Measurements from ENCODE around the gene CA10.

Gene CA10

GRCh38 chr17:51746421-51746820 is 412.1 kb downstream of the CA10 start:
- Histone ChIP-seq H3K9me3 (ENCODE audit: control insufficient read depth, insufficient read depth, low read length) (no peaks in the 10 kb centered on the region), H3K4me3 (ENCODE audit: low read depth, low read length) (no peak overlapping the region), H3K36me3 (ENCODE audit: control insufficient read depth, insufficient read depth, low read length) (no peaks in the 10 kb centered on the region), H3K4me1 (ENCODE audit: control insufficient read depth, insufficient read depth, low read length) (peaks cover 6% of the 10 kb centered on the region), H3K9ac (ENCODE audit: low read depth, low read length) (no peak overlapping the region), H3K27me3 (ENCODE audit: control insufficient read depth, insufficient read depth, low read length) (no peaks in the 10 kb centered on the region)

GRCh38 chr17:51745993-51746392 is 412.5 kb downstream of the CA10 start:
- H3K9me3 ChIP-seq (ENCODE audit: control insufficient read depth, insufficient read depth, low read length), result no peaks in the 10 kb centered on the region
- no peaks in the 10 kb centered on the region for H3K36me3 ChIP-seq (ENCODE audit: control insufficient read depth, insufficient read depth, low read length)
- H3K4me3 ChIP-seq (ENCODE audit: low read depth, low read length), result no peak overlapping the region
- H3K4me1 ChIP-seq (ENCODE audit: control insufficient read depth, insufficient read depth, low read length), result peaks cover 6% of the 10 kb centered on the region
- H3K27me3 ChIP-seq (ENCODE audit: control insufficient read depth, insufficient read depth, low read length), result no peaks in the 10 kb centered on the region
- no peak overlapping the region for H3K9ac ChIP-seq (ENCODE audit: low read depth, low read length)

- Histone ChIP-seq H3K27me3 (ENCODE audit: control insufficient read depth, insufficient read depth, low read length) (no peaks in the 10 kb centered on the region), H3K4me3 (ENCODE audit: low read depth, low read length) (no peak overlapping the region), H3K36me3 (ENCODE audit: control insufficient read depth, insufficient read depth, low read length) (no peaks in the 10 kb centered on the region), H3K4me1 (ENCODE audit: control insufficient read depth, insufficient read depth, low read length) (peaks cover 15% of the 10 kb centered on the region), H3K9ac (ENCODE audit: low read depth, low read length) (no peak overlapping the region), H3K9me3 (ENCODE audit: control insufficient read depth, insufficient read depth, low read length) (no peaks in the 10 kb centered on the region)
Measured at GRCh38 chr17:51743477-51743876, 415.0 kb downstream of the CA10 start.

- Histone ChIP-seq H3K4me1 (ENCODE audit: control insufficient read depth, insufficient read depth, low read length) (peaks cover 15% of the 10 kb centered on the region), H3K27me3 (ENCODE audit: control insufficient read depth, insufficient read depth, low read length) (no peaks in the 10 kb centered on the region), H3K4me3 (ENCODE audit: low read depth, low read length) (no peak overlapping the region), H3K9me3 (ENCODE audit: control insufficient read depth, insufficient read depth, low read length) (no peaks in the 10 kb centered on the region), H3K9ac (ENCODE audit: low read depth, low read length) (no peak overlapping the region), H3K36me3 (ENCODE audit: control insufficient read depth, insufficient read depth, low read length) (no peaks in the 10 kb centered on the region)
Measured at GRCh38 chr17:51742571-51742970, 415.9 kb downstream of the CA10 start.

- Histone ChIP-seq H3K4me1 (ENCODE audit: control insufficient read depth, insufficient read depth, low read length) (peaks cover 15% of the 10 kb centered on the region), H3K9ac (ENCODE audit: low read depth, low read length) (no peak overlapping the region), H3K4me3 (ENCODE audit: low read depth, low read length) (no peak overlapping the region), H3K36me3 (ENCODE audit: control insufficient read depth, insufficient read depth, low read length) (no peaks in the 10 kb centered on the region), H3K9me3 (ENCODE audit: control insufficient read depth, insufficient read depth, low read length) (no peaks in the 10 kb centered on the region), H3K27me3 (ENCODE audit: control insufficient read depth, insufficient read depth, low read length) (no peaks in the 10 kb centered on the region)
Measured at GRCh38 chr17:51741458-51741857, 417.1 kb downstream of the CA10 start.

GRCh38 chr17:51740531-51740930 is 418.0 kb downstream of the CA10 start:
- H3K36me3 ChIP-seq (ENCODE audit: control insufficient read depth, insufficient read depth, low read length), result no peaks in the 10 kb centered on the region
- H3K9ac ChIP-seq (ENCODE audit: low read depth, low read length), result no peak overlapping the region
- no peaks in the 10 kb centered on the region for H3K27me3 ChIP-seq (ENCODE audit: control insufficient read depth, insufficient read depth, low read length)
- no peak overlapping the region for H3K4me3 ChIP-seq (ENCODE audit: low read depth, low read length)
- no peaks in the 10 kb centered on the region for H3K9me3 ChIP-seq (ENCODE audit: control insufficient read depth, insufficient read depth, low read length)
- peaks cover 14% of the 10 kb centered on the region for H3K4me1 ChIP-seq (ENCODE audit: control insufficient read depth, insufficient read depth, low read length)

GRCh38 chr17:51739245-51739886 is 419.1 kb downstream of the CA10 start:
- Histone ChIP-seq H3K27me3 (ENCODE audit: control insufficient read depth, insufficient read depth, low read length) (no peaks in the 10 kb centered on the region), H3K4me3 (ENCODE audit: low read depth, low read length) (no peak overlapping the region), H3K4me1 (ENCODE audit: control insufficient read depth, insufficient read depth, low read length) (peaks cover 10% of the 10 kb centered on the region), H3K9ac (ENCODE audit: low read depth, low read length) (no peak overlapping the region), H3K9me3 (ENCODE audit: control insufficient read depth, insufficient read depth, low read length) (no peaks in the 10 kb centered on the region), H3K36me3 (ENCODE audit: control insufficient read depth, insufficient read depth, low read length) (no peaks in the 10 kb centered on the region)

- no peaks in the 10 kb centered on the region for H3K9me3 ChIP-seq (ENCODE audit: control insufficient read depth, insufficient read depth, low read length)
- peaks cover 10% of the 10 kb centered on the region for H3K4me1 ChIP-seq (ENCODE audit: control insufficient read depth, insufficient read depth, low read length)
- no peak overlapping the region for H3K9ac ChIP-seq (ENCODE audit: low read depth, low read length)
- H3K36me3 ChIP-seq (ENCODE audit: control insufficient read depth, insufficient read depth, low read length), result no peaks in the 10 kb centered on the region
- H3K4me3 ChIP-seq (ENCODE audit: low read depth, low read length), result no peak overlapping the region
- no peaks in the 10 kb centered on the region for H3K27me3 ChIP-seq (ENCODE audit: control insufficient read depth, insufficient read depth, low read length)
Measured at GRCh38 chr17:51736356-51736755, 422.2 kb downstream of the CA10 start.

- H3K9me3 ChIP-seq (ENCODE audit: control insufficient read depth, insufficient read depth, low read length), result no peaks in the 10 kb centered on the region
- no peak overlapping the region for H3K9ac ChIP-seq (ENCODE audit: low read depth, low read length)
- no peaks in the 10 kb centered on the region for H3K36me3 ChIP-seq (ENCODE audit: control insufficient read depth, insufficient read depth, low read length)
- peaks cover 10% of the 10 kb centered on the region for H3K4me1 ChIP-seq (ENCODE audit: control insufficient read depth, insufficient read depth, low read length)
- H3K27me3 ChIP-seq (ENCODE audit: control insufficient read depth, insufficient read depth, low read length), result no peaks in the 10 kb centered on the region
- no peak overlapping the region for H3K4me3 ChIP-seq (ENCODE audit: low read depth, low read length)
Measured at GRCh38 chr17:51734976-51735375, 423.5 kb downstream of the CA10 start.

GRCh38 chr17:51734462-51734861 is 424.1 kb downstream of the CA10 start:
- no peaks in the 10 kb centered on the region for H3K27me3 ChIP-seq (ENCODE audit: control insufficient read depth, insufficient read depth, low read length)
- no peak overlapping the region for H3K9ac ChIP-seq (ENCODE audit: low read depth, low read length)
- H3K36me3 ChIP-seq (ENCODE audit: control insufficient read depth, insufficient read depth, low read length), result no peaks in the 10 kb centered on the region
- no peaks in the 10 kb centered on the region for H3K9me3 ChIP-seq (ENCODE audit: control insufficient read depth, insufficient read depth, low read length)
- peaks cover 8% of the 10 kb centered on the region for H3K4me1 ChIP-seq (ENCODE audit: control insufficient read depth, insufficient read depth, low read length)
- H3K4me3 ChIP-seq (ENCODE audit: low read depth, low read length), result no peak overlapping the region

GRCh38 chr17:51733166-51733565 is 425.3 kb downstream of the CA10 start:
- no peaks in the 10 kb centered on the region for H3K27me3 ChIP-seq (ENCODE audit: control insufficient read depth, insufficient read depth, low read length)
- H3K9me3 ChIP-seq (ENCODE audit: control insufficient read depth, insufficient read depth, low read length), result no peaks in the 10 kb centered on the region
- no peak overlapping the region for H3K4me3 ChIP-seq (ENCODE audit: low read depth, low read length)
- H3K4me1 ChIP-seq (ENCODE audit: control insufficient read depth, insufficient read depth, low read length), result no peaks in the 10 kb centered on the region
- no peaks in the 10 kb centered on the region for H3K36me3 ChIP-seq (ENCODE audit: control insufficient read depth, insufficient read depth, low read length)
- no peak overlapping the region for H3K9ac ChIP-seq (ENCODE audit: low read depth, low read length)

- H3K9me3 ChIP-seq (ENCODE audit: control insufficient read depth, insufficient read depth, low read length), result no peaks in the 10 kb centered on the region
- no peak overlapping the region for H3K9ac ChIP-seq (ENCODE audit: low read depth, low read length)
- no peaks in the 10 kb centered on the region for H3K36me3 ChIP-seq (ENCODE audit: control insufficient read depth, insufficient read depth, low read length)
- no peak overlapping the region for H3K4me3 ChIP-seq (ENCODE audit: low read depth, low read length)
- no peaks in the 10 kb centered on the region for H3K4me1 ChIP-seq (ENCODE audit: control insufficient read depth, insufficient read depth, low read length)
- no peaks in the 10 kb centered on the region for H3K27me3 ChIP-seq (ENCODE audit: control insufficient read depth, insufficient read depth, low read length)
Measured at GRCh38 chr17:51731941-51732722, 426.4 kb downstream of the CA10 start.

Measured in iPS-15b (cell line).